Calu3 (cell line): Measurements from ENCODE around the gene EPHX1. TPM values are rescaled to one million over a fixed set of nuclear protein-coding genes. Genes with fewer than 3 reads are reported as not detected.

Source experiments
- BruUV-seq: library from RNA; stranded (reverse); fragments of 400-500 nt; replicated peaks from 2 replicates; lab custom pipeline; 2021; lab: Mats Ljungman, UMichigan
- CTCF ChIA-PET: fragments of 300-600 bp; sonication (Branson Sonifier 250); formaldehyde crosslinking; loops from one replicate; lab custom pipeline; 2022; ENCODE audit warnings: antibody characterized with exemption; lab: Charles Lee
- DNase-seq: peaks from one replicate; pipeline ENCODE4 v3.0.0; 2022
- H3K27ac Mint-ChIP-seq: one replicate; pipeline ENCODE4 v1.8.0; 2022; ENCODE audit warnings: mixed read lengths; ENCODE audit not compliant: unreplicated experiment
- H3K27me3 Mint-ChIP-seq: one replicate; pipeline ENCODE4 v1.8.0; 2022; ENCODE audit warnings: mixed read lengths; ENCODE audit not compliant: unreplicated experiment
- H3K36me3 Mint-ChIP-seq: one replicate; pipeline ENCODE4 v1.8.0; 2022; ENCODE audit warnings: mild to moderate bottlenecking, moderate library complexity, mixed read lengths; ENCODE audit not compliant: insufficient read depth, unreplicated experiment
- H3K4me1 Mint-ChIP-seq: one replicate; pipeline ENCODE4 v1.8.0; 2022; ENCODE audit warnings: mild to moderate bottlenecking, low read depth, mixed read lengths; ENCODE audit not compliant: unreplicated experiment
- H3K4me3 Mint-ChIP-seq: one replicate; pipeline ENCODE4 v1.8.0; 2022; ENCODE audit warnings: mild to moderate bottlenecking, low read depth, moderate library complexity, mixed read lengths; ENCODE audit not compliant: unreplicated experiment
- H3K9me3 Mint-ChIP-seq: one replicate; pipeline ENCODE4 v1.8.0; 2022; ENCODE audit warnings: low read depth, mixed read lengths; ENCODE audit not compliant: unreplicated experiment
- CTCF ChIP-seq: fragments of 200-600 bp; IDR thresholded peaks from one replicate; pipeline ENCODE4 v1.8.0; 2022; ENCODE audit warnings: antibody characterized with exemption; ENCODE audit not compliant: unreplicated experiment
- intact Hi-C: fragments of 100-400 bp; cut with micrococcal nuclease; formaldehyde crosslinking; loops from one replicate; pipeline ENCODE4 v1.10.0; 2022; ENCODE audit not compliant: unreplicated experiment
- total RNA-seq: library from RNA; stranded (reverse); gene quantifications from 2 replicates; pipeline ENCODE4 v1.2.3, GENCODE V29; 2022

Gene EPHX1
- total RNA-seq, 1 experiment from 2014 or later, result 46.6 TPM

- intact Hi-C loops, result loop anchor here (5.0 kb wide), 1 partner anchor 366 kb away; no protein-coding TSS in a partner anchor
- H3K36me3 Mint-ChIP-seq, result peaks cover 90% of the 10 kb centered on the region
- no peak for TF ChIP-seq CTCF
- no peaks in the 10 kb centered on the region for H3K4me1 Mint-ChIP-seq
- CTCF ChIA-PET, result no interaction called here
- DNase-seq, result no peak
- H3K27ac Mint-ChIP-seq, result peak overlapping the region; percentile 62
- no TSS peak for BruUV-seq
- H3K27me3 Mint-ChIP-seq, result no peaks in the 10 kb centered on the region
- no peaks in the 10 kb centered on the region for H3K9me3 Mint-ChIP-seq
- H3K4me3 Mint-ChIP-seq, result no peak overlapping the region
Observed at GRCh38 chr1:225842788-225843425, 33.0 kb downstream of the EPHX1 start.

- TF ChIP-seq CTCF, result no peak
- Mint-ChIP-seq H3K9me3 (no peaks in the 10 kb centered on the region), H3K27ac (peak overlapping the region; percentile 62), H3K4me1 (no peaks in the 10 kb centered on the region), H3K27me3 (no peaks in the 10 kb centered on the region), H3K4me3 (no peak overlapping the region), H3K36me3 (peaks cover 95% of the 10 kb centered on the region)
- DNase-seq, result no peak
- CTCF ChIA-PET, result no interaction called here
- intact Hi-C loops, result loop anchor here (5.0 kb wide), 1 partner anchor 366 kb away; no protein-coding TSS in a partner anchor
- BruUV-seq, result no TSS peak
Observed at GRCh38 chr1:225843426-225843795, 33.5 kb downstream of the EPHX1 start.

- H3K9me3 Mint-ChIP-seq, result no peaks in the 10 kb centered on the region
- CTCF ChIA-PET, result no interaction called here
- no peak overlapping the region for H3K4me3 Mint-ChIP-seq
- no peaks in the 10 kb centered on the region for H3K4me1 Mint-ChIP-seq
- no TSS peak for BruUV-seq
- DNase-seq, result no peak
- H3K36me3 Mint-ChIP-seq, result peaks cover 99% of the 10 kb centered on the region
- intact Hi-C loops, result loop anchor here (5.0 kb wide), 2 partner anchors 68 to 367 kb away; no protein-coding TSS in a partner anchor
- peak overlapping the region; percentile 62 for H3K27ac Mint-ChIP-seq
- no peak for TF ChIP-seq CTCF
- no peaks in the 10 kb centered on the region for H3K27me3 Mint-ChIP-seq
Observed at GRCh38 chr1:225844236-225845061, 34.5 kb downstream of the EPHX1 start.

- Mint-ChIP-seq H3K36me3 (peaks cover 99% of the 10 kb centered on the region), H3K27ac (peak overlapping the region; percentile 60), H3K4me1 (no peaks in the 10 kb centered on the region), H3K4me3 (no peak overlapping the region), H3K9me3 (no peaks in the 10 kb centered on the region), H3K27me3 (no peaks in the 10 kb centered on the region)
- no peak for TF ChIP-seq CTCF
- CTCF ChIA-PET, result interaction anchor here (1.1 kb wide), 1 partner anchor 67 kb away, joined by 3 read pairs; the partner anchor contains the start of gene SRP9
- no TSS peak for BruUV-seq
- no peak for DNase-seq
- intact Hi-C loops, result loop anchor here (5.0 kb wide), 1 partner anchor 67 kb away; no protein-coding TSS in a partner anchor
Observed at GRCh38 chr1:225845097-225845496, 35.2 kb downstream of the EPHX1 start.
